Suppressor macrophage treated with lipopolysaccharide for 1 hour (primary cell): ENCODE results near the gene KRT3.

Source experiments
- DNase-seq, 3 donors: peaks; one replicate each; pipeline ENCODE4 v3.0.0-alpha.2; 2020 to 2022

KRT3 gene

DNA sequence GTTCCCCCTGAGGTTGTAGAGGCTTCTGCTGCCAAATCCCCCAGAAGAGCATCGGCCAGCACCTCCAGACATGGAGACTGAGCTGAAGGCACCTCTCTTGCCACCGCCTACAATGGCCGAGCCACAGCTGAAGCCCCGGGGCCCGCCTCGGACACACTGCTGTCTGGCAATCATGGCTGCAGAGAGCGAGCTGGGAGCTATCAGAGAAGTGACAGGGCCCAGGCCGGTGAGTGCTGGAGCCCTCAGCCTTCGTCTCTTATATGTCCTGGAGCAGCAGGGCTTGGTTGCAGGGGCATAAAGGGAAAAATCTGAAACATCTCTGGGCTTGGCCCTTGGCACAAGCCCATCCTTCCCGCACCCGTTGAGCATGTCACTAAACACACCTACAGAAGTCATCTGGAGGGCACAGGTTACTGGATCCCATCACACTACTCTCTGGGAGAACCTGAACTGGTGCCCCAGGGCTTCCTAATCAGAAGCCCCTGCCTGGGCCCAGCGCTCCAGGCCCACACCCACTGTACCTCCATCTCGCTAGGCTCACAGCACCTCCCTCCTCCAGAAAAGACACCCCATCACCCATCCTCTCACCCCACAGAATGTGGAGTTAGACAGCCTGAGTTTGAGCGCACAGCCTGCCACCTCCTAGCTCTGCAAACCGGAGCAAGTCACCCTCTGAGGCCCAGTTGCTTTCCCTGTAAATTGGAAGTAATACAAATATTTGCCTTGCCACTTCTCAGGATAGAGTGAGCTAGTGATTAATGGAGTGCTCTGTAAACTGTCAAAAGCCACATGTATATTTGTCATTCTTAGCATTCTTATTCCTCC is 18.2 kb upstream of the KRT3 start, which contains the start of gene KRT4:
Gene KRT4 (minus strand): TSS at position 232 of the 825 bp plus-strand sequence. CDS start 58 bp downstream, at position 174.
- no peak for DNase-seq

DNA sequence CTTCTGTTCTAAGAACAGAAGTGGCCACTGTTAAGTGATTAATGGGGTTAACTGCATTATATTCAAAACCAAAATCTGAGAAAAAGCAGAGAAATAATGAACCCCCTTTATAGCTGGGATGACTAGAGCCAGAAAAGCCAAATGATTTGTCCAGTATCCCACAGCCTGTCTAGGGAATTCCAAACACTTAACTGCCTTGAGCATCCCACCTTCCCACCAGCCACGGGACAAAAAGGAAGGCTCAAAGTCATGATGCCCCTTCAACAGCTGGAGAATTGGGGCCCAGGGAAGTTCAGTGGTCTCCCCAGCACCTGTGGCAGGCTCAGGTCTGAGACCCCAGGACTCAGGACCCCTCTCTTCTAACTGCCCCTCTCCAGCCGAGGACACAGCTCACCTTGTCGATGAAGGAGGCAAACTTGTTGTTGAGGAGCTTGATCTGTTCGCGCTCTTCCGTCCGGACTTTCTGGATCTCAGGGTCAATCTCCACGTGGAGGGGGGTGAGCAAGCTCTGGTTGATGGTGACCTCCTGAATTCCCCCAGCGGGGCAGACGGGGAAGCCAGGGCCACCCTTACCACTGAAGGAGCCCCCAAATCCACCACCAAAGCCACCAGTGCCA is 17.4 kb upstream of the KRT3 start:
- DNase-seq = no peak

DNA sequence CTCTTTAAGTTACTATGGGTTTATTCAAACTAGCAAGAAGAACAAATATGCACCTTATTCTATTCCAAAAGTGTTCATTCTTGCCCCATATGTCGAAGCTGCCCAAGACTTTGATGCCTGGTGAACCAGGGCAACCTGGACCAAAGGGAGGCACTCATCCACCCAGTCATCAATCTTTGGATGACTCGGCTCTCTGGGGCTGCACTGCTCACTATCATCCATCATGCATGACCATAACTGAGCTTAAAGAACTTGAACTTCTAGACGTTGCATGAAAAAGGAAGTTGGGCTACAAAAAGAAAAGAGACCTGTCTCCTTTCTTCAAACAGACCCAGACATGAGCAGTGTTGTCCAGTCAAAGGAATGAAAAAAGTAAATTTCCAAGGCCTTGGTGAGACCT is 16.8 kb upstream of the KRT3 start:
- DNase-seq = no peak

DNA sequence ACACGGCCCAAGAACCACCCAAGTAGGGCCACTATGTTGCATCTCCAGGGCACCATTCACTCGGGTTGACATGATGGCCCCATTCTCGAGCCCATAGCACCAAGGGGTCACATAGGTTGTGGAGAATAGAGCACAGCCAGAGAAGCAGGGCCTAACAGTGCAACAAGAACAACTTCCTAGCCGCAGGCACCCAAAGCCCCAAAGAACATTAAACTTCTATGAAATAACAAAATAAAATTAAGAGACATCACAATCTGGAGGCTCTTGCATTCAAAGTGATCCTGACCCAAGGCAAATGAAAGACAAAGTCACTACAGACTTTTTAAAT is 16.1 kb upstream of the KRT3 start:
- no peak for DNase-seq

DNA sequence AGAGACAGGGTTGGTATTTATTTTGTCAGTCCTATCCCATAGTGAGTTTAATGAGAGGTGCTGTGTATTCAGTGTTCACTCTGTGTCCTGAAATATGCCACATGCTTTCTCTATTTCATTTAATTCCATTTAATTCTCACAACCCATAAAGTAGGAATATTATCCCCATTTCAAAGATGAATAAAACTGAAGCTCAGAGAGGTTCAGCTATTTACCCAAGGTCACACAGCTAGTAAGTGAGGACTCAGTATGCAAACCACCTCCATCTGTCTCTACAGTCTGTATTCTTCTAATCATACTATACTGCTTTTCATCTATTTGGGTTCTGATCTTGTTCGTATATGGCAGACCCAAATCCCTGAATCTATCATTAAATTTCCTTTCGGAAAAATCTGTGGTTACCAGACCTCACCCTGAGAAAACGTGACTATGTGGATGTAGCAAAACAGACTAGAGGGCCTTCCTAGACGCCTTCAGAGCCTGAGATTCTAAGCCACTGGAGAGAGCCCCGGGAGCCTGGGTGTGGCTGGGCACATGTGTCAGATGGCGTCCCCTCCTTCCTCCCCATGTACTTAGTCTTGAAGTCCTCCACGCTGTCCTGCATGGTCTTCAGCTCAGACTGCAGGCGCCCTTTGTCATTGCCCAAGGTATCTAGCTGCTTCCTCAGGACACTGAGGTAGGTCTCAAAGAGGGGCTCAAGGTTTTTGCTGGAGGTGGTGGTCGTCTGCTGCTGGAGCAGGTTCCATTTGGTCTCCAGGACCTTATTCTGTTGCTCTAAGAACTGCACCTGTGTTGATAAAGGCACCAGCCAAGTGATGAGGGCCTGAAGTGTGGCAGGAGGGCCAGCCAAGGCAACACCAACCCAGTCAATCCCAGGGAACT is 15.5 kb upstream of the KRT3 start:
- DNase-seq = no peak

DNA sequence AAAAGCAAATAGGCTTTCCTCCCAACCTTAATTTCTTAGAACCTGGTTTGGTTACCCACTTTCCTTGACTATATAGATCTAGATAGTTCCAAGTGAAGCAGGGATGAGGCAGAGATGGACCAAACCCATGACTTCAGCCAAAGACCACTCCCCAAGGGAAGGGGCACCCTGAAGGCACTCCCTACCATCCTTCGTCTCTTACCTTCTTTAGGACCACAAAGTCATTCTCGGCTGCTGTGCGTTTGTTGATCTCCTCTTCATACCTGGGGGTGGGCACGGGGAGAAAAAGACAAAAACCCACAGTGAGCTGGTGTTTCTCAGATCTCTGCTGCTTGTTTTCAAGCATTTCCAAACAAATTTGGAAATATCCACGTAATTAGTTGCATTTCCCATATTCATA is 14.6 kb upstream of the KRT3 start:
- no peak for DNase-seq

DNA sequence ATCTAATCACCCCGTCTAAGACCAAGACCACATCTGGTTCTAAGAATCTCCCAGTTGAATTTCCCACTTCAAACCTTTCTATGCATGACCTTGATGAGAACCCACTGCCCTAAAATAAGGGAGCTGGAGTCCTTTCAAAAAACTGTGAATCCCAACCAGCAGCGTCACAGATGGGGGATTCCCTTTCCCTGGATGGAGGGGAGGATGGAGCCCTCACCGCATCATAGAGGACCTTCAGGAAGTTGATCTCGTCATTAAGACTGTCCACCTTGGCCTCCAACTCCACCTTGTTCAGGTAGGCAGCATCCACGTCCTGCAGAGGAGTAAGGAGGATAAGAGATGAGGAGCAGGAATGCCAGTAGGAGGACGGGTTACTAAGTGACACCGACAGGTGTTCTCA is 13.2 kb upstream of the KRT3 start:
- no peak for DNase-seq

DNA sequence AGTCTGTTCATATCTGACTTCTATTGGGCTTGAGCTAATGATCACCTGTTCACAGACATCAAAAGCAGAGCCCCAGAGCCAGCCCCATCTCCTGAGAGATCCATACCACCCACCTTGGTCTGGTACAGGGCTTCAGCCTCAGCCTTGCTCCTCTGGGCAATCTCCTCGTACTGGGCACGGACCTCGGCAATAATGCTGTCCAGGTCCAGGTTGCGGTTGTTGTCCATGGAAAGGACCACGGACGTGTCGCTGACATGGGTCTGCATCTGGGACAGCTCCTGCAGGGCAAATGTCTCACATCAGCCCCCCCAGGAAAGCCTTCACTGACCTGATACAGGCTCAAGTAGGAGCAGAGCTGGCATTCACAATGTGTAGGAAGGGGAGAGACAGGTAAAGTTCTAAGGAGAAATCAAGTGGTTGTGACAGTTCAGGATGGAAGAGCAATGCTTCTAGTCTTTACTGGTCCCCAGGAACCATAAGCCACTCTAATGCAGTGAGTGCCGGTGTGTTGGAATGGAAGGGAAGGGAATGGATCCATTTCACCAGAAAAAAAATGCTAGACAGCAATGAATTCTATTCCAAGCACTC is 12.8 kb upstream of the KRT3 start:
- no peak for DNase-seq

DNA sequence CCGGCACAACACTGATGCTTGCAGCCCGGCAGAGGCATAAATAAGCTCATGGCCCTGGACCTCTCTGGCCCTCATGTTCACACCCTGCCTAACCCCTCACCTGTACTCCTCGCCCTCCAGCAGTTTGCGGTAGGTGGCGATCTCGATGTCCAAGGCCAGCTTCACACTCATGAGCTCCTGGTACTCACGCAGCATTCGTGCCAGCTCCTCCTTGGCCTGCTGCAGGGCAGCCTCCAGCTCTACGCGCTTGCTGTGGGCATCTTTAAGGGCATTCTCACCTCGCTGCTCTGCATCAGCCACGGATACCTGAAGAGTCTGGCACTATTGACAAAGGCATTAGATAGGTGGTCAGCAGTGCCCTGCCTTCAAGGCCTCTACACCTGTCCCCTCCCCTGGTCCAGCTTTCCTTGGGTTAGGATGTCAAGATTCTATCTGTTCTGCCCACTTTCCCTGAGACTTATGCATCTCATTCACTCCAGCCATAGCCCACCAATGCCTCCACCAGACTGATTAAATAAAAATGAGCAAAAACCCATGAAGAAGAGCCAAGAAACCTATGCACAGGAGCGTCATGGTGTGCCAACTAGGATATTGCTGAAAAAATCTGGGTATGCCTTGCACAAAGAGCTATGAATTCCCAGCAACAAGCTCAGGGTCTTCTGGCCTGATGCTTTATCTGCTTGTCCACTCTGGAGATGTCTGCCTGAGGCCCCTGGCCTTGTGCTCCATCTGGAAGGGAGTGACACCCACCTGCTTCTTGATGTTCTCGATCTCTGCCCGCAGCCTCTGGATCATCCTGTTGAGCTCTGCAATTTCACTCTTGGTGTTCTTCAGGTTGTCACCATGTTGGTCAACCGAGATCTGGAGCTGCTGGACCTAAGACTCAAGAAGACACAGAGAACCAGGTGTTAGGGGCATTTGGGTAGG is 11.9 kb upstream of the KRT3 start:
- no peak for DNase-seq

DNA sequence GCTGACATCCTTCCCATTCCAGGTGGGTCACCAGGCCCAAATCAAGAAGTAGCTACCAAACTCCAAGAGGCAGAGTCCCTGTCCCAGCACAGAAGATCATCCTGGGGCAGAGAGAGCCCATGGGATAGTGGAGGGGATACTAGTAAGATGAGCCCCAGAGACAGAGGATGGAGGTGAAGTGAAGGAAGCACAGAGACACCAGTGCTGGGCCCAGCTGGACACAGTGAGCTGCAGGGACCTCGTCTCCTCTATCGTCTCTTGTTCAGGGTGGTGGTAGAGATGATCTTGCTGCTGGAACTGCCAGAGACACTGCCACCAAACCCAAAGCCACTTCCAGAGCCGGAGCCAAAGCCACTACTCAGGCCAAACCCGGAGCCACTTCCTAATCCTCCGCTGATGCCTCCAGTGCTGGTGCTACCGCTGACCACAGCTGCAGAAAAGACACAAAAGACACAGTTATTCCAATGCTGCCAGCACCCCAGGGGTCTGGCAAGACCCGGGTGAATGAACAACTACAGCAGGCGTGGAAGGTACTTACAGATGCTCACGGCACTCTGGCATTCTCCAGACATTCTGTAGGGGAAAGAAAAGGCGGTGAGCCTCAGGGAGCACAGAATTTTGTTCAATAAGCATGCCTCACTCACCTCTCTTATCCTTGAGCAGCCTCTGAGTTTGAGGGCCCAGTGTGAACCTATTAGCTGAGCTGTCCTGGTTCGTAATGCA is 11.1 kb upstream of the KRT3 start:
- DNase-seq = no peak

DNA sequence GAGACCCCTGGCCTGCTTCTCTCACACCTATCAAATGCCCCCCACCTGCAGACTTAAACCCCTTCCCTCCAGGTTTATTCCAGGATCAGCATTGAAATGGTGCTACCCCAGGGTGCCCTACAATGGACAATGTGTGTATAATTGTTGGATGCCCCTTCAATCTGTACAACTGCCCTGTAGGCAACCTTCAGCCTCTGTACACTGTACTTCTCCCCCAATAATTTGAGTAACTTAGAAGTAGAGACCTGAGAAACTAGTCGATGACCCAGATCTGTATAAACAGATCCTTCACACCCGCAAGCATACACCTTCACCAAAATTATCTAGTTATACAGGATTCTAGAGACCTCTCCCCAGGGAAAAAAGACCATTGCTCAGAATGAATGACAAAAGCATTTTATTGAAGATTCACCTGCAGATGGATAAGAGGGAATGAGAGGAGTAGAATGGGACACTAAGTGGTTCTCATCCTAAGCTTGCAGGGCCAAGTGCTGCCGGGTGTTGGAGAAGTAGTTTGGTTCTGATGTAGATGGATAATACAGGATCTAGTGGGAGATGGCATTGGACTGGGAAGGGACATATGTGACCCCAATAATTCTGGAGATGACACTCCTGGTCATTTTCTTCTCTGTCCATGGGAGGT is 10.4 kb upstream of the KRT3 start:
- no peak for DNase-seq

DNA sequence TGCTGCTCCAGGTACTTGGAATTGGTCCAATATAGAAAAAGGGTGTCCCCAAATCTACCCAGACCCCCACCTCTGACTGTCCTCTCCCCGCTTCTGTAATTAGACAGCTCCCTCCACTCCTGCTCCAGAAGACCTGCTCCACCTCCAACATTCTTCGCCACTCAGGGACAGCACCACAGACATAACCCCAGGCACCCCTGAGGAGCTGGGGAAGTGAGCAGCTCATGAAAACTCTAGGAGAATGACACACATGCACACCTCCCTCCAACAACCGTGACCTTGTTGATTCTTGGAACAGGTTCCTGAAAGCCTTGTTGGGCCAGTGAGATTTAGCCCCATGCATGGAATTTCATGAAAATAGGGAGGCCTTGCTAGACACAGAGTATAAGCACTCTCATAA is 9.8 kb upstream of the KRT3 start:
- no peak for DNase-seq

DNA sequence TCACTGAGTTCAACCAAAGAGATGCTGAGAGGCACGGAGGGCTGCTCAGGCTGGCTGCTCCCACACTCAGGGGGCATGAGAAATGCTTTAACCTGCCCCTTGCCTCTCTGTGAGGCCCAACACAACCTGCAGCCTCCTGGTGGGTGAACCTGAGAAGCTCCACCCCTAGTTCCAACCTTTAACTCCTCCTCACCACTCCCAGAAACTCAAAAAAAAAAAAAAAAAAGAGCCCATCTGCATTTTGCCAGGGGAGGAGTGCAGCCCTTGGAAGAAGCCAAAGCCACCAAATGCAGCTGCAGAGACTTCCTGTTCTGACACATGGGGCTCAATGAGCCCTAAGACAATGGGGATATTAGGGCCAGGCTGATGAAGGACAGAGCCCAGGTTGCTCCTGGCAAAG is 9.1 kb upstream of the KRT3 start:
- no peak for DNase-seq

DNA sequence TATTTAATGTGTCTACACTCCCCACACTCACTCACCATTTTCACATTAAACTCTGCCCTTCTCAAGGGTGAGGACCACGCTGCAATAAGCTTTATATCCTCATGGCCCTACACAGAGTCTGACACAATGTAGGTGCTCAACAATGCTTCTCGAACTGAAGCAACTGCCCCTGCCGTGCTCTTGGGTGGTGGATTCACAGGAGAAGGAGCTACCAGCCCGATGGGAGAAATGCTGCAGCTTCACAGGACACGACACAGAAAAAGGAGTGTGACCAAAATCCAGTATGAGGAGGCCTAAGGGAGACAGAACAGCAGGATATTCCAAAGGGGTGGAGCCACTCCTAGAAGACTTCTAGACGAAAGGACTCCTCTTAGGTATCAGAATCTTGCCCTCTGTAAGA is 6.5 kb upstream of the KRT3 start:
- DNase-seq = no peak

DNA sequence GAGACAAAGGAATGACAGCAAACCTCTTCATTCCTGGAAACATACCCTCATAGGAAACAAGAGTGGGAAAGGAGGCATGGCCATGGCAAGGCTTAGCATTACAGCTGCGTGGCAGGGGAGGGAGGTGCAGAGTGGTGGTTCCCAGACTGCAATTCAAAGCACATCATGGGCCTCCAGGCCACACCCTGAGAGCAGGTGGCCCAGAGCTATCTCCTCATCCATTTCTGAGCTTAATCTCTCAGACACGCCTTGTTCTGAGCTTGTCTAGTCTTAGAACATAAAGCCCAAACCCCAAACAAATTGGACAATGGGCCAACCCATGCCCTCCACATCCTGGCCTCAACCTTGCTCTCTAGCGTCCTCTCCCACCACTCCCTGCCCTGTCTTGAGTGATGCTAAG is 5.9 kb upstream of the KRT3 start:
- DNase-seq = no peak

DNA sequence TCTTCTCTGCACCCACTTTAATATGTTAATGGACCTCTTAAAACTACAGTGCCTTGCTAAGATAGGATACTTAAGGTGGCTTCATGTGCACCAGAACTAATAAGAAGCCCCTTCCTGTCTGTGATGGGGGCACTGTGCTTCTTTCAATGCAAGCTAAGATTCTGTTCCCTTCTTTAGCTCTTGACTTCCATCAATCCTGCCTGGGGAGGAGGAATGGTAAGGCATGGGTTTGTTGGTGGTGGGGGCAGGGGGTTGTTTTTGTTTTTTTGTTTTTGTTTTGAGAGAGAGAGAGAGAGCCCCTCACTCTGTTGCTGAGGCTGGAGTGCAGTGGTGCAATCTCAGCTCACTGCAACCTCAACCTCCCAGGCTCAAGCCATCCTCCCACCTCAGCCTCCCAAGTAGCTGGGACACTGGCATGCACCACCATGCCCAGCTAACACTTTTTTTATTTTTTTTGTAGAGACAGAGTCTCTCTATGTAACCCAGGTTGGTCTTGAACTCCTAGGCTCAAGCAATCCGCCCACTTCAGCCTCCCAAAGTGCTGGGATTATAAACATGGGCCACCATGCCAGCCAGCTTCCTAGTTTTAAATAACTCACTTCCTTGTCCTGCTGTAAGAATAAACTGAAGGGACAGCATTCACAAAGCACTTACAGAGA is 4.5 kb upstream of the KRT3 start:
- DNase-seq = no peak

DNA sequence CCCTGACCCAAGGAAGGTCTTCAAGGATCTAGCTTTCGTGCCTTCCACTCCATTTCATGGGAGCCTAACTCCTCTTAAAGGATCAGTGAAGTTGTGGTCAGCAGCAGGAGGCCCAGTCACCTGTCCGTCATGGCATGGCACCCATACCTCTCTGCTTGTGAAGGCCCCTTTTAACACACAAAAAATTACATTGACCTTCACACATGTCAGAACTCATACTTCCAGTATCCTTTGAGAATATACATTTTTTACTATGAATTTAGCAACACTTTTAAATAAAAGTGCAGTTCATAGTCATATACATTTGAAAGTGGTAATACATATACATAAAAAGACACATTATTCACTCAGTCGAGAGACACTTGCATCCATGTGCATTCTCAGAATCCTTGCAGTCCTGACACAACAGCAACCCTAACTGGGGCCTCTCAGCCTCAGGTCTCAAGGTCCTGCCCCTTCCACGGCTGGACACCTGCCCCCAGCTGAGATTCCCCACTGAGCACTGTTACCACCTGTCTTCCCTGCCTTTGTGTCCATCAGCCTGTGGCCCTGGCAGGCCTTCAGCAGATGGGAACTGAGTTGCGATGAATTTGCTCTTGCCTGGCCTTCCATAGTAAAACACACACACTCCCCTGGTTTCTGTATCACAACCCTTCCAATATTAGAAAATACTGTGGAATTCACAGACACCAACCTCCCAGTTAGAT is 3.7 kb upstream of the KRT3 start:
- no peak for DNase-seq

DNA sequence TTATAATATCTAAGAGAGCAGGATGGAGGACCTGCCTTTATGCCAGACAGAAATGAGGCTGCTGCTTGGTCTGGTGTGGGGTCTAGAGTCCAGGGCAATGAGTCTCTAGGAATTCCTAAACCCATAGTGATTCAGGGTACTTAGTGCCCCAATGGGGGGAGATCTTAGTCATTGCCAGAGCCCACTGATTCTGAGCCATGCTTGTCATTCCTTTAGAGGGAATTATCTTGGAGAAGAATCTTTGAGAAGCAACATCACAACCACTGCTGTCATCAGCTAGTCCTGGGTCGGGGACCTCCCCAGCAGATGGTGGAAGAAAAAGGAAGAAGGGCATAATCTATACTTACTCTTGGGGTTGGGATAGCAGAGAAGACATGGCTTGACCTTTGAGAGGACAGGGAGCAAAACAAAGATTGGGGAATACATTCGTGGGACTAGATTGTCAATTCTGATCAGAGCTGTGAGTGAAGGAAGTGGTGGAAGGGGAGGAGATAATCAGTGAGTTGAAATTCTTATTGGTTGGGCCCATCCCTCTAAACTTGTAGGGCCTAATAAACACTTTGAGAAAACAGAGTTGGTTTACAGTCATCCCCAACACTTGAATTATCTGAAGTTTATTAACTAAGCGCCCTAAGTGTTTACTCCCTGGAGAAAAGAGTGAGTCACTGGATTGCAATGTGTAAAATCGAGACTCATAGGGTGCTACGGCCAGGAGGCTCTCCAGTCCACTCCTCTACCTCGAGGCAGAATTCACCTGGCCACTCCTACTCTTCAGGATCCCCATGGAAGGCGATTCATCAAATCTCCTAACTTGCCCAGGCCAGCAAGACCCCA is 3.0 kb upstream of the KRT3 start:
- DNase-seq = no peak
